Mesothelial cell of epicardium (in vitro differentiated cells): ENCODE results near the gene CLEC16A. TPM values are rescaled to one million over a fixed set of nuclear protein-coding genes. Genes with fewer than 3 reads are reported as not detected.
A peak's percentile ranks its signal among the peaks of the same experiment; 100 is the strongest.

Experiments
- DNase-seq, 2 experiments: peaks; one replicate each; pipeline ENCODE4 v3.0.0; 2021; ENCODE audit warnings: low spot score in 2 of 2; ENCODE audit not compliant: unreplicated experiment in 2 of 2
- H3K27ac Mint-ChIP-seq: 2 replicates; pipeline ENCODE4 v1.8.0; 2021; ENCODE audit warnings: mixed read lengths
- H3K27me3 Mint-ChIP-seq: 2 replicates; pipeline ENCODE4 v1.8.0; 2021; ENCODE audit warnings: low read depth, mixed read lengths
- H3K36me3 Mint-ChIP-seq: 2 replicates; pipeline ENCODE4 v1.8.0; 2021; ENCODE audit warnings: mixed read lengths
- H3K4me1 Mint-ChIP-seq: 2 replicates; pipeline ENCODE4 v1.8.0; 2021; ENCODE audit warnings: mixed read lengths
- H3K4me3 Mint-ChIP-seq: 2 replicates; pipeline ENCODE4 v1.8.0; 2021; ENCODE audit warnings: mild to moderate bottlenecking, moderate library complexity, mixed read lengths
- H3K9me3 Mint-ChIP-seq: 2 replicates; pipeline ENCODE4 v1.8.0; 2021; ENCODE audit warnings: mixed read lengths
- total RNA-seq: library from RNA; stranded (reverse); gene quantifications from 3 replicates; pipeline ENCODE4 v1.2.1, GENCODE V29; 2021
- TF ChIP-seq, protein P1 (sequence below): fragments of 200-600 bp; sonication (generic); IDR thresholded peaks from one replicate; pipeline ENCODE4 v1.5.0; 2021; ENCODE audit warnings: antibody characterized with exemption; ENCODE audit not compliant: unreplicated experiment

The CLEC16A gene
- total RNA-seq, 1 donor from 2014 or later: 43.3 TPM

DNA sequence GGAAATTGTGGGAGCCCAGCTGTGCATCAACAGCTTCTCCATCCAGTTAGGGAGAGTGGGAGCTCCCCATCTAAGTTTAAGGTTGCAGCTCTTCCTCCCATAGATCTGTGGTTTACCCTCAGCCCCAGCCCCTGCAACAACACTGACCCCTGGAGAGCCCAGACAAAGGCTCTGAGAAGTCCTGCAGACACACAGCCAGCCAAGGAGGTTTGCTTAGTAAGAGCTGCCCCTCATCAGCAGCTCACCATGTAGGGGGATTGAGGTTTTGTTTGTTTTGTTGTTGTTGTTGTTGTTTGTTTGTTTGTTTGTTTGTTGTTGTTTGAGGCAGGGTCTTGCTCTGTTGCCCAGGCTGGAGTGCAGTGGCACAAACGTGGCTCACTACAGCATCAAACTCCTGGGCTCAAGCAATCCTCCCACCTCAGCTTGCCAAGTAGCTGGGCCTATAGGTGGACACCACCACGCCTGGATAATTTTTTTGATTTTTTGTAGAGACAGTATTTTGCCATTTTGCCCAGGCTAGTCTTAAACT is 138.6 kb downstream of the CLEC16A start:
- Mint-ChIP-seq H3K36me3 (peaks cover 9% of the 10 kb centered on the region), H3K27ac (peak overlapping the region; percentile 16), H3K4me1 (peaks cover 60% of the 10 kb centered on the region), H3K9me3 (no peaks in the 10 kb centered on the region), H3K27me3 (no peaks in the 10 kb centered on the region), H3K4me3 (no peak overlapping the region)
- no peak for DNase-seq
- TF ChIP-seq, protein P1, sequence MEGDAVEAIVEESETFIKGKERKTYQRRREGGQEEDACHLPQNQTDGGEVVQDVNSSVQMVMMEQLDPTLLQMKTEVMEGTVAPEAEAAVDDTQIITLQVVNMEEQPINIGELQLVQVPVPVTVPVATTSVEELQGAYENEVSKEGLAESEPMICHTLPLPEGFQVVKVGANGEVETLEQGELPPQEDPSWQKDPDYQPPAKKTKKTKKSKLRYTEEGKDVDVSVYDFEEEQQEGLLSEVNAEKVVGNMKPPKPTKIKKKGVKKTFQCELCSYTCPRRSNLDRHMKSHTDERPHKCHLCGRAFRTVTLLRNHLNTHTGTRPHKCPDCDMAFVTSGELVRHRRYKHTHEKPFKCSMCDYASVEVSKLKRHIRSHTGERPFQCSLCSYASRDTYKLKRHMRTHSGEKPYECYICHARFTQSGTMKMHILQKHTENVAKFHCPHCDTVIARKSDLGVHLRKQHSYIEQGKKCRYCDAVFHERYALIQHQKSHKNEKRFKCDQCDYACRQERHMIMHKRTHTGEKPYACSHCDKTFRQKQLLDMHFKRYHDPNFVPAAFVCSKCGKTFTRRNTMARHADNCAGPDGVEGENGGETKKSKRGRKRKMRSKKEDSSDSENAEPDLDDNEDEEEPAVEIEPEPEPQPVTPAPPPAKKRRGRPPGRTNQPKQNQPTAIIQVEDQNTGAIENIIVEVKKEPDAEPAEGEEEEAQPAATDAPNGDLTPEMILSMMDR: no peak

DNA sequence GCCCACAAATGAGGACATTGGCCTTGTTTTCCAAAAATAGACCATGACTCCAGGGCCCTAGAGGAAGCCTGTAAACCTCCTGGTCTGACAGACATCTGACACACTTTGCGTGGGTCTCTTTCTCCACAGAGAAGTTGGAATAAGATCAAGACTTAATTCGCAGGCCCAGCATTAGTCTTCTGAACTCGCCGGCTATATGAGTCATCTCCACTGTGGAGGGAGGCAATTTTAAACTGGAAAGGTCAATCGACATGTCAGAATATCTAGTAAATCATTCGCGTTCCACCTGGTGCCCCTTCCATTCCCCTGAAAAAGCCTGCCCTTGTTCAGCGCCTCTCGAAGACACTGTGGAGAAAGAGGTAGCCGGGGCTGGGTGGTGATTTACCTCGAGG is 140.1 kb downstream of the CLEC16A start:
- Mint-ChIP-seq H3K4me1 (peaks cover 46% of the 10 kb centered on the region), H3K27ac (peak overlapping the region; percentile 90), H3K4me3 (no peak overlapping the region), H3K27me3 (no peaks in the 10 kb centered on the region), H3K9me3 (no peaks in the 10 kb centered on the region), H3K36me3 (peaks cover 9% of the 10 kb centered on the region)
- no peak for DNase-seq
- TF ChIP-seq, protein P1: no peak

DNA sequence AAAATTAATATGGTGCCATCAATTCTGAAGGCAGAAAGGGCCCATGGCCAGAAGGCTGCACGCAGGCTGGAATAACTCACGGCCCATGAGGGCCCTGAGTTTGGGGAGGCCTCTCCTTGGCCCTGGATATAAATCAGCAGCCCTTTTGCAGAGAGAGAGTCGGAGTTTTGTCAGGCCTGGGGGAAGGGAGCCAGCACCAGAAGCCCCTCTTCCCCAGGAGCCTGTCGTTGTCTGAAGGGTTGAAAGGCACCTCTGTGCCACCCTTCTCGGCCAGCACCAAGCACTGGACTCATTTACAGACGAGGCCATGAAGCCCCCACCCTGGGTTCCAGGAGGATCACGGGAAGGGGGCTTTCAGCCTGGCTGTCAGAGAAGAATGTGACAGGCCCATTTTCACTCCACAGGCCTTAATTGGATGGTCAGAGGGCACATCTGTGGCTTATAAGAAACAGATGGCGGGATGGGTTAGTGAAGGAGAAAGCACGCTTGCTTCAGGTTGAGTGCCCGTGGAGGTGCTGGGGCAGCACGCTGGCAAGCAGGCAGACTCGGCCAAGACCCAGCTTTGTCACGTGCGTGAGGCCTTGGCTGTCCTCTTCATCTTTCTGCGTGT is 140.6 kb downstream of the CLEC16A start:
- H3K4me3 Mint-ChIP-seq: no peak overlapping the region
- H3K27ac Mint-ChIP-seq: peak overlapping the region; percentile 90
- H3K36me3 Mint-ChIP-seq: peaks cover 9% of the 10 kb centered on the region
- no peaks in the 10 kb centered on the region for H3K27me3 Mint-ChIP-seq
- DNase-seq: no peak
- no peaks in the 10 kb centered on the region for H3K9me3 Mint-ChIP-seq
- TF ChIP-seq, protein P1: no peak
- H3K4me1 Mint-ChIP-seq: peaks cover 41% of the 10 kb centered on the region

DNA sequence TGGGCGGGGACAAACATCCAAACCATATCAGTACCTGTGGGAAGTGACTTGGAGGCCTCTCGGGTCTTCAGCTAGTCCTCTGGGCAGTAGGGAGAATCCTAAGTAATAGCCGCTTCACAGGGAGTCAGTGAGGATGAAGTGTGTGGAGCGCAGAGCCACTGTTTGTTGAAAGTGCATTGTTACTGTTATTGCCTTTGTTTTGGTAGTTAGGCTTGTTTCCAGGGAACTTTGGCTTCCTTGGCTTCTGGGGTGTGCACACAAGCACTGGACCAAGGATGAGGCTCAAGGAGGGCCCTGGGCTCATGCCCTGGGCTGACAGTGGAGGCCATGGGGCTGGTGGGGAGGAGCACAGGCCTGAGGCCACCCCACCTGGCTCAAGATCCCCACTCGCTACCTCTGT is 141.6 kb downstream of the CLEC16A start:
- Mint-ChIP-seq H3K9me3 (no peaks in the 10 kb centered on the region), H3K27ac (no peak overlapping the region), H3K4me1 (peaks cover 33% of the 10 kb centered on the region), H3K36me3 (peaks cover 9% of the 10 kb centered on the region), H3K27me3 (no peaks in the 10 kb centered on the region), H3K4me3 (no peak overlapping the region)
- TF ChIP-seq, protein P1: no peak
- no peak for DNase-seq

DNA sequence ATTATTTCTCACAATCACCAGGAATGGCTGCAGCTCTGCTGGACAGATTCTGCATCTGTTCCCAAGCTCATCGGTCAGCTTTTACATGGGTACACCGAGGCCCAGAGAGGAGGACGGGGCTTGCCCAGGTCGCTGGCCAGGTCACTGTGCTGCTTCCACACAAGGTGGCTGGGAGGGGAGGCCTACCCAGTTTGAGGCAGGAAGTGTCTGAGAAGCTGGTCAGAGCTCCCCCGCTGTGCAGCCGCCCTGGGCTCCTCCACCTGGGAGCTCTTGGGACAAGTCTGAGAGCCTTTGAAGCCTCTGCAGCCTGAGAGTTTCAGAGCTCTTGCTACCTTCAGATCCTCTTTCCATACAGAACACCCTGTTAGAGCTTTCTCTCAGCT is 143.3 kb downstream of the CLEC16A start:
- TF ChIP-seq, protein P1: no peak
- H3K36me3 Mint-ChIP-seq: peaks cover 5% of the 10 kb centered on the region
- no peaks in the 10 kb centered on the region for H3K9me3 Mint-ChIP-seq
- no peaks in the 10 kb centered on the region for H3K27me3 Mint-ChIP-seq
- H3K4me3 Mint-ChIP-seq: no peak overlapping the region
- peaks cover 29% of the 10 kb centered on the region for H3K4me1 Mint-ChIP-seq
- no peak for DNase-seq
- no peak overlapping the region for H3K27ac Mint-ChIP-seq
